Right hindlimb (tissue), 1 donor: Measurements from ENCODE around the gene ITGB7.
"Not testable (repeated sequence)": the region's sequence is repeated elsewhere in the genome, so short reads cannot be mapped to it uniquely, and the experiment has no call there.

Source experiments
- DNase-seq: peaks from one replicate; pipeline ENCODE4 v3.0.0-alpha.2; 2018

The ITGB7 gene

DNA sequence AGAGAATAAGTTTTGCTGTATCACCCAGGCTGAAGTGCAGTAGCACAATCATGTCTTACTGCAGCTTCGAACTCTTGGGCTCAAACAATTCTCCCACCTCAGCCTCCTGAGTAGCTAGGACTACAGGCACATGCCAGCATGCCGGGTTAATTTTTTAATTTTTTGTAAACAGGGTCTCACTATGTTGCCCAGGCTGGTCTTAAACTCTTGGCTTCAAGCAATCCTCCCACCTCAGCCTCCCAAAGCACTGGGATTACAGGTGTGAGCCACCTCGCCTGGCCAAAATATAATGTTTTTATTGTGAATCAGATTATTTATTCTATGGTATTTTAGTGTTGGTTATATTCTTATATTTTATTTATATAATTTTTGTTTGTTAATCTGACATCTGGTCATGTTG is 30.3 kb downstream of the ITGB7 start:
- no peak for DNase-seq

DNA sequence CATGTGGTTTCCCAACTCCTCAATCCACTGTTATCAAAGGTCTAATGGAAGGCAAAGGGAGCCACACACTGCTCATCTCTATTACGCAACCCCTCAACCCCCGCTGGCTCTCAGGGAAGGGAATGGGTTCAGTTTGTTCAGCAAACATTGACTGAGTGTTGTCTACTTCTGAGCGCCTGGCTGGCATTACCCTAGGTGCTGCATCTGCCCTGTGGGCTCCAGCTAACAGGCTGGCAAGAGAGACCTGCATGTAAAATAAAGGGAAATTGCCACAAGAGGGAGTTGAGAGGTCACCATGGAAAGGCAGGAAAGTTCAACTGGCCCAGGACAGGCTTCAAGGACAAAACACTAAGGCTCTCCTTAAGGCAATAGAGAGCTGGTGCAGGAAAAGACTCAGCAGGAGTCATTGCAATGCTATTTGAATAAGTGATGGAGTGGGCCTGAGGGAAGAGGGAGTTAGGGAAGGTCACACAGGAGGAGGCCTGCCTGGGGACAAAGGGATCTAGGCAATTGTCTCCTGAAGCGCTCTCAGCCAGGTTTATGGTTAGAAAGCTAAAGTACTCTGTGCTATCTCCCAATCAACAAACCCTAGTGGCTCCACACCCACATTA is 32.1 kb downstream of the ITGB7 start:
- no peak for DNase-seq

DNA sequence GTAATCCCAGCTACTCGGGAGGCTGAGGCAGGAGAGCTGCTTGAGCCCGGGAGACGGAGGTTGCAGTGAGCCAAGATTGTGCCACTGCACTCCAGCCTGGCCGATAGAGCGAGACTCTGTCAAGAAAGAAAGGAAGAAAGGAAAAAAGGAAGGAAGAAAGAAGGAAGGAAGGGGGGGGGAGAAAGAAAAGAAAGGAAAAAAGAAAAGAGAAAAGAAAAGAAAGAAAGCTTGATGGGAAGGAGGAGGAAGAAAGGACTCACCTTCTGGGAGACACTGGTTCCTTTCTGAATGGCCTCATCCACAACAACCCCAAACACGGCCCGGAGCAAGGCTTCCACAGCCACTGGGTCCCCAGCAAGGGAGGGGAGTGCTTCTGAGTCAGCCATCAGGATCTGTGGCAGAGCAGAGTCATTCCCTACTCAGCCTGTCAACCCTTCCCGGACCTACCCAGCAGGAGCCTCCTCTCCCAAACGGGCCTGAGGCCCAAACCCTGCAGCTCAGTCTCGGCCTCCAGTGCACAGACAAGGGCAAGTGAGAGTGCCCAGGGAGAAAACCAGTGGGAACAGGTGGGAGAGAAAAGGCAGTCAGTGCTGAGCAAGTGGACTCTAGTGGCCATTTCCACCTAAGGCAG is 33.9 kb downstream of the ITGB7 start:
- DNase-seq, result no peak

DNA sequence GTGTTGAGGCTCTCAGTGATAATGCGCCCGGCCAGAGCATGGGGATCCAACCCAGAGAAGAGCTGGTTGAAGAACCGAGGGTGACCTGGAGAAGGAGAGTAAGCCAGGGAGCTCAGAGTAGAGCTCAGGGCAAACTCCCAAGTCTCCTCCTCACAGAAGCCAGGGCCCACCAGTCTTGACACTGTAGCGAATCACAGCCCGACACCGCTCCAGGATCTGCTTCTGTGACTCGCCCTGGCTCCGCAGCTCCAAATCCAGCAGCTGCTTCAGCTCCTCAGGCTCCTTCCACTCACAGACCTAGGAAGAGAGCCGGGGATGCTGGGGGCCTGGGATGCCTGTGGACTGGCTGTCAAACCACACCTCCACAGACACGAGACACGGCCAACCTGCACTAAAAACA is 34.7 kb downstream of the ITGB7 start:
- DNase-seq, result no peak

DNA sequence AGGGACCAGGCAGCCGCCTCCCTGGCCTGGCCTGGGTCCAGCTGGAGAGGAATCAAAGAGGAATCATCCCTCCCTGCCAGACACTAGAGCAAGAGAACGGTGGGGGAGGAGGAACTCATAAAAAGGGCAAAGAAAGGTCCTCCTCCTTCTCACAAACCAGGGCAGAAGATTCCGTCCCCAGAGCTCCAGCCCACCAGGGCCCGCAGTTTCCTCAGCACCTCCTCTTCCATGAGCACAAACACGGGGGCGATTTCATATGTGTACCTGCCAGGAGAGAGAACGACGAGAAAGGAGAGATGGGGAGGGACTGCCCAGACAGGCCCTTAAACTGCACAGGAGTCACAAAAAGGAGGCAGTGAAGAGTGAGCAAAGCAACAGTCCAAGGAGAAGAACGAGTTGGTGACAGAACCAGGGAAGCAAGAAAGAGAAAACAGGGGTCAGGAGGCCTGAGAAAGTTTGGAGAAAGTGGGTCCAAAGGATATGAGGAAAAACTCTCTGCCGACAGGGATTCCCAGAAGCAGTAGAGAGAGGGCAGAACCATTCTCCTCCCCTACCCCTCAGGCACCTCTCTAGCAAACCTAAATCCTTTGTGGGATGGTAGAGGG is 35.2 kb downstream of the ITGB7 start:
- no peak for DNase-seq

GRCh38 chr12:53170876-53171724 is 36.0 kb downstream of the ITGB7 start:
- DNase-seq, result no peak

- DNase-seq, result no peak
Measured at GRCh38 chr12:53170215-53170614, 36.8 kb downstream of the ITGB7 start.

DNA sequence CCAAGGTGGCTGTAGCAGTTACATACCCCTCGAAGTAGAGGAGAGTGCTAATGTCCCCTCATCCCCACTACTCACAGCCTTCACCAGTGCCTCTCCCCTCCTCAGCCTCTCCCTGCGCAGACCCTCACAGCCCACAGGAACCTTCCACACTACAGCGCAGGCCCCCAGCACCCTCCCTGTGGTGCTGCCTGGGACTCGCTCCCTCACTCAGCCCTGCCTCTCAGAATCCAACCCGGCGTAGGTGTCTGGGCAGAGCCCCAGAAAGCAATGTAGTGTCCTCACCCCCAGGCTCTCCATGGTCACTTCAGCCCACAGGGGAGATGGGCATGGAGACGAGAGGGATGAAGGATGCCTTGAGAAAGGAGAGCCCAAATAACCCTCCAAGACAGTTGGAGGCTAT is 37.4 kb downstream of the ITGB7 start:
- DNase-seq, result no peak

DNA sequence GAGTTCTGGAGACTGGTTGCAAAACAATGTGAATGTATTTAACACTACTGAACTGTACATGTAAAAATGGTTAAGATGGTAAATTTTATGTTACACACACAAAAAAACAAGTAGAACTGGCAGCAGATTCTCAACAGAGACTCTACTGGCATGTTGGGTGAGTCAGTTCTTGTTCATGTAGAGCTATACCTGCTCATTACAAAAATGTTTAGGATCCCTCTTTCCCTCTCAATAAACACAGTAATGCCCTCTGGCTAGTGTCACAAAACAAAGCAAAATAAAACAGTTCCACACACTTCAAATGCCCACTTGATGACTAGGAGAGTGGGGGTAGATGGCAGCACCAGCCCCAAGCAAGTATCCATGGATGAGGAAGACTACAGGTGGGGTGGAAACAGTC is 40.2 kb downstream of the ITGB7 start:
- DNase-seq, result no peak

DNA sequence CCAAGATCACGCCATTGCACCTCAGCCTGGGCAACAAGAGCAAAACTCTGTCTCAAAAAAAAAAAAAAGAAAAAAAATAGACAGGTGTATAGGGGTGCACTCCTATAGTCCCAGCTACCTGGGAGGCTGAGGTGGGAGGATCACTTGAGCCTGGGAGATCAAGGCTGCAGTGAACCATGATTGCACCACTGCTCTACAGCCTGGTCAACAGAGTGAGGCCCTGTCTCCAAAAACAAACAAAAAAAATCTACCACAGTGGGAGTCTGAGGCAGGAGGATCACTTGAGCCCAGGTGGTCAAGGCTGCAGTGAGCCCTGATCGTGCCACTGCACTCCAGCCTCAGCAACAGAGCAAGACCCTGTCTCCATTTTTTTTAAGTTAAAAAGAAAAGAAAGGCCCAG is 44.0 kb downstream of the ITGB7 start:
- DNase-seq, result not testable (repeated sequence)

GRCh38 chr12:53161119-53161911 is 45.7 kb downstream of the ITGB7 start:
- DNase-seq, result no peak

DNA sequence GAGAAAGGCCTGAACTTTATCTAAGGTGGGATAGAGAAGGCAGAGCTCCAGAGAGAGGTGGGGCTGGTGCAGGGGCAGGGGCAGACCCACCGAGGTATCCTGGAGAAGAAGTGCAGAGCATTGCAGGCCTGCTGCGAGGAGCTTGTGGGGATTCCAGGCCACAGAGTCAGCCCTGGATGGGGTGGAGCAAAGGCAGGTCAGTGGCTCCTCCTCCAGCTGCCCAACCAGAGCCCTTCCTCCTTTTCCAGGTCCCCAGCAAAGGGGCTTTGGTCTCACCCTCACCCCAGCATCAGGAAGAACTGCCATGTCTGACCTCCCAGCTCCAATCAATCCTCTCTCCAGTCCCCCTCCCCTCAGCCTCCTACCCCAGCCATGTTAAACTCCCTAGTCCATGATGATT is 46.4 kb downstream of the ITGB7 start:
- DNase-seq, result no peak

- DNase-seq, result no peak
Measured at GRCh38 chr12:53160000-53160399, 47.1 kb downstream of the ITGB7 start.

- peak; percentile 84 for DNase-seq
Measured at GRCh38 chr12:53159195-53159839, 47.7 kb downstream of the ITGB7 start.

- DNase-seq, result no peak
Measured at GRCh38 chr12:53152390-53152789, 54.7 kb downstream of the ITGB7 start.

DNA sequence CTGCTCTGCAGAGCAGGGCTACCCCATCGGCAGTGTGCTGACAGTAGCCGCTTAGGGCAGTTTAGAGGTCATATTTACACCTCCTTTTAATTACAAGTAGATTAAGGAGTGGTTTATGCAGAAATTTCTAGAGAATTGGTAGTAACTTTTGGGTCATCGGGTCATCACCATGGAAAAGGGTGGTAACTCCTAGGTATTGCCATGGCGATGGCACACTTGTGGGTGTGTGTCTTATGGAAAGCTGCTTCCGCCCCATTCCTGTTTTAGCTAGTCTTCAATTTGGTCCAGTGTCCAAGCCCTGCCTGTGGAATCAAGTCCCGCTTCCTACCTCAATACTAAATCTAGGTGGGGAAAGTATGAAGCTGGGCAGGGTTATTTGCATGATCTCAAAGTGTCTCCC is 56.0 kb downstream of the ITGB7 start:
- no peak for DNase-seq

DNA sequence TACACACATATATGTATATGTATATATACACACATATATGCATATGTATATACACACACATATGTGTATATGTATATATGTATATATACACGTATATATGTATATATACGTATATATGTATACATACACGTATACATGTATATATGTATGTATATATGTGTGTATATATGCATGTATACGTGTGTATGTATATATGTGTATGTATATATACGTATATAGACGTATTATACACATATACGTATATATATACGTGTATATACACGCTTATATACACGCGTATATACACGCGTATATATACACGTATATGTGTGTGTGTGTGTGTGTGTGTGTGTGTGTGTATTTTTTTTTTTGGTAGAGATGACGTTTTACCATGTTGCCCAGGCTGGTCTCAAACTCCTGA is 59.4 kb downstream of the ITGB7 start:
- no peak for DNase-seq

GRCh38 chr12:53147181-53147580 is 59.9 kb downstream of the ITGB7 start:
- no peak for DNase-seq

GRCh38 chr12:53145383-53146260 is 61.4 kb downstream of the ITGB7 start:
- no peak for DNase-seq

GRCh38 chr12:53143355-53143754 is 63.7 kb downstream of the ITGB7 start:
- DNase-seq, result no peak
